ENCODE measurements around the gene COX17.

GRCh38 chr3:119620899-119621298 is 56.3 kb downstream of the COX17 start:
- TF ChIP-seq POLR2A (IDR thresholded peaks at IDR 0.05) = no peak
- no peak for TF ChIP-seq CTCF (IDR thresholded peaks at IDR 0.05)

All from uterus (tissue), 2 donors.